ENCODE measurements around the gene RNASE13. TPM values are rescaled to one million over a fixed set of nuclear protein-coding genes. Genes with fewer than 3 reads are reported as not detected.

RNASE13 gene
- total RNA-seq, 1 experiment from 2014 or later: not detected

- Mint-ChIP-seq H3K27ac (no peak overlapping the region), H3K9me3 (no peaks in the 10 kb centered on the region), H3K4me1 (peaks cover 2% of the 10 kb centered on the region), H3K4me3 (no peak overlapping the region), H3K36me3 (peaks cover 76% of the 10 kb centered on the region), H3K27me3 (ENCODE audit: low read depth) (no peaks in the 10 kb centered on the region)
- ChIA-PET CTCF (interaction anchor here (2.5 kb wide), 1 partner anchor 12 kb away, joined by 9 read pairs; no protein-coding TSS in a partner anchor), POLR2A (no interaction called here)
- TF ChIP-seq IRF2 (CRISPR knock-in tag; IDR thresholded peaks at IDR 0.05; ENCODE audit: borderline replicate concordance, low read depth): no peak
- TF ChIP-seq FOXP1 (CRISPR knock-in tag; IDR thresholded peaks at IDR 0.05; ENCODE audit: borderline replicate concordance): no peak
- TF ChIP-seq ESRRA (CRISPR knock-in tag; IDR thresholded peaks at IDR 0.05; ENCODE audit: borderline replicate concordance): no peak
- no peak for TF ChIP-seq SP1 (CRISPR knock-in tag; conservative IDR thresholded peaks at IDR 0.05)
- no peak for TF ChIP-seq TEAD4 (CRISPR knock-in tag; IDR thresholded peaks at IDR 0.05)
- no peak for TF ChIP-seq FOXJ3 (CRISPR knock-in tag; IDR thresholded peaks at IDR 0.05; ENCODE audit: borderline replicate concordance)
- no peak for TF ChIP-seq KAT7 (CRISPR knock-in tag; IDR thresholded peaks at IDR 0.05; ENCODE audit: borderline replicate concordance)
- TF ChIP-seq, protein P1, sequence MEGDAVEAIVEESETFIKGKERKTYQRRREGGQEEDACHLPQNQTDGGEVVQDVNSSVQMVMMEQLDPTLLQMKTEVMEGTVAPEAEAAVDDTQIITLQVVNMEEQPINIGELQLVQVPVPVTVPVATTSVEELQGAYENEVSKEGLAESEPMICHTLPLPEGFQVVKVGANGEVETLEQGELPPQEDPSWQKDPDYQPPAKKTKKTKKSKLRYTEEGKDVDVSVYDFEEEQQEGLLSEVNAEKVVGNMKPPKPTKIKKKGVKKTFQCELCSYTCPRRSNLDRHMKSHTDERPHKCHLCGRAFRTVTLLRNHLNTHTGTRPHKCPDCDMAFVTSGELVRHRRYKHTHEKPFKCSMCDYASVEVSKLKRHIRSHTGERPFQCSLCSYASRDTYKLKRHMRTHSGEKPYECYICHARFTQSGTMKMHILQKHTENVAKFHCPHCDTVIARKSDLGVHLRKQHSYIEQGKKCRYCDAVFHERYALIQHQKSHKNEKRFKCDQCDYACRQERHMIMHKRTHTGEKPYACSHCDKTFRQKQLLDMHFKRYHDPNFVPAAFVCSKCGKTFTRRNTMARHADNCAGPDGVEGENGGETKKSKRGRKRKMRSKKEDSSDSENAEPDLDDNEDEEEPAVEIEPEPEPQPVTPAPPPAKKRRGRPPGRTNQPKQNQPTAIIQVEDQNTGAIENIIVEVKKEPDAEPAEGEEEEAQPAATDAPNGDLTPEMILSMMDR (IDR thresholded peaks at IDR 0.05): no peak
- no peak for TF ChIP-seq ELF4 (CRISPR knock-in tag; IDR thresholded peaks at IDR 0.05; ENCODE audit: low read depth)
- TF ChIP-seq CBFB (CRISPR knock-in tag; IDR thresholded peaks at IDR 0.05; ENCODE audit: low read depth): no peak
- no peak for ATAC-seq
- no peak for DNase-seq (ENCODE audit: low spot score)
These were observed 43.7 kb upstream of the RNASE13 start for GRCh38 chr14:21078287-21078686.

DNA sequence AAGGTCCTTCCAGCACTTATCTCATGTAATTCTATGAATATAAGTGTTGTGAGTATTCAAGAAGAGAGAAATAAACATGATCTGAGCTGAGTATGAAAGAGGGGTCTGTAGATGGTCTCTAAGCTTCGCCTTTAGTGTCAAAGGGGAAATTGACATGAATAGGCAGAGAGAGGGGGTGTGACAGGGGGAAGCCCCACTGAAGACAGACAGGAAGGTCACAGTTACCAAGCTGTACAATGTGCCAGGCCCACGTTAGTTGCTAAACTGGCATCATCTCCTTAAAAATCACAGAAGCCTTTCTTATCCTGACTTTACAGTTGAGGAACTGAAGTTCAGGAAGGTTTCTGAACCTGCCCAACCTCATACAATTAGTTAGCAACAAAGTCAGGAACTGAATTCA is 43.1 kb upstream of the RNASE13 start:
- Mint-ChIP-seq H3K27me3 (ENCODE audit: low read depth) (no peaks in the 10 kb centered on the region), H3K36me3 (peaks cover 72% of the 10 kb centered on the region), H3K27ac (no peak overlapping the region), H3K4me3 (no peak overlapping the region), H3K4me1 (peaks cover 5% of the 10 kb centered on the region), H3K9me3 (no peaks in the 10 kb centered on the region)
- POLR2A ChIA-PET: interaction anchor here (1.2 kb wide), 1 partner anchor 10 kb away, joined by 3 read pairs; no protein-coding TSS in a partner anchor
- DNase-seq (ENCODE audit: low spot score) (no peak), ATAC-seq (no peak)
- CTCF ChIA-PET: interaction anchor here (1.1 to 2.5 kb wide), 2 partner anchors 13 to 27 kb away, joined by 3 to 9 read pairs; no protein-coding TSS in a partner anchor
- no peak for TF ChIP-seq ZNF121 (CRISPR knock-in tag; IDR thresholded peaks at IDR 0.05)
- TF ChIP-seq, protein P2, sequence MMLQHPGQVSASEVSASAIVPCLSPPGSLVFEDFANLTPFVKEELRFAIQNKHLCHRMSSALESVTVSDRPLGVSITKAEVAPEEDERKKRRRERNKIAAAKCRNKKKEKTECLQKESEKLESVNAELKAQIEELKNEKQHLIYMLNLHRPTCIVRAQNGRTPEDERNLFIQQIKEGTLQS (CRISPR knock-in tag; conservative IDR thresholded peaks at IDR 0.05): no peak
- no peak for TF ChIP-seq RORB (CRISPR knock-in tag; IDR thresholded peaks at IDR 0.05)
- no peak for TF ChIP-seq USF1 (CRISPR knock-in tag; IDR thresholded peaks at IDR 0.05)
- TF ChIP-seq ZNF416 (CRISPR knock-in tag; IDR thresholded peaks at IDR 0.05): no peak
- TF ChIP-seq ZMAT4 (CRISPR knock-in tag; IDR thresholded peaks at IDR 0.05): no peak
- no peak for TF ChIP-seq PREB (CRISPR knock-in tag; IDR thresholded peaks at IDR 0.05; ENCODE audit: borderline replicate concordance)
- TF ChIP-seq, protein P3, sequence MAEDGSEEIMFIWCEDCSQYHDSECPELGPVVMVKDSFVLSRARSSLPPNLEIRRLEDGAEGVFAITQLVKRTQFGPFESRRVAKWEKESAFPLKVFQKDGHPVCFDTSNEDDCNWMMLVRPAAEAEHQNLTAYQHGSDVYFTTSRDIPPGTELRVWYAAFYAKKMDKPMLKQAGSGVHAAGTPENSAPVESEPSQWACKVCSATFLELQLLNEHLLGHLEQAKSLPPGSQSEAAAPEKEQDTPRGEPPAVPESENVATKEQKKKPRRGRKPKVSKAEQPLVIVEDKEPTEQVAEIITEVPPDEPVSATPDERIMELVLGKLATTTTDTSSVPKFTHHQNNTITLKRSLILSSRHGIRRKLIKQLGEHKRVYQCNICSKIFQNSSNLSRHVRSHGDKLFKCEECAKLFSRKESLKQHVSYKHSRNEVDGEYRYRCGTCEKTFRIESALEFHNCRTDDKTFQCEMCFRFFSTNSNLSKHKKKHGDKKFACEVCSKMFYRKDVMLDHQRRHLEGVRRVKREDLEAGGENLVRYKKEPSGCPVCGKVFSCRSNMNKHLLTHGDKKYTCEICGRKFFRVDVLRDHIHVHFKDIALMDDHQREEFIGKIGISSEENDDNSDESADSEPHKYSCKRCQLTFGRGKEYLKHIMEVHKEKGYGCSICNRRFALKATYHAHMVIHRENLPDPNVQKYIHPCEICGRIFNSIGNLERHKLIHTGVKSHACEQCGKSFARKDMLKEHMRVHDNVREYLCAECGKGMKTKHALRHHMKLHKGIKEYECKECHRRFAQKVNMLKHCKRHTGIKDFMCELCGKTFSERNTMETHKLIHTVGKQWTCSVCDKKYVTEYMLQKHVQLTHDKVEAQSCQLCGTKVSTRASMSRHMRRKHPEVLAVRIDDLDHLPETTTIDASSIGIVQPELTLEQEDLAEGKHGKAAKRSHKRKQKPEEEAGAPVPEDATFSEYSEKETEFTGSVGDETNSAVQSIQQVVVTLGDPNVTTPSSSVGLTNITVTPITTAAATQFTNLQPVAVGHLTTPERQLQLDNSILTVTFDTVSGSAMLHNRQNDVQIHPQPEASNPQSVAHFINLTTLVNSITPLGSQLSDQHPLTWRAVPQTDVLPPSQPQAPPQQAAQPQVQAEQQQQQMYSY (CRISPR knock-in tag; IDR thresholded peaks at IDR 0.05): no peak
- no peak for TF ChIP-seq NR1H2 (CRISPR knock-in tag; IDR thresholded peaks at IDR 0.05)
- TF ChIP-seq, protein P1 (IDR thresholded peaks at IDR 0.05): no peak
- TF ChIP-seq KAT7 (CRISPR knock-in tag; IDR thresholded peaks at IDR 0.05; ENCODE audit: borderline replicate concordance): no peak
- TF ChIP-seq ZSCAN18 (CRISPR knock-in tag; IDR thresholded peaks at IDR 0.05): no peak
- TF ChIP-seq ZNF219 (CRISPR knock-in tag; IDR thresholded peaks at IDR 0.05; ENCODE audit: borderline replicate concordance): no peak
- TF ChIP-seq, protein P4, sequence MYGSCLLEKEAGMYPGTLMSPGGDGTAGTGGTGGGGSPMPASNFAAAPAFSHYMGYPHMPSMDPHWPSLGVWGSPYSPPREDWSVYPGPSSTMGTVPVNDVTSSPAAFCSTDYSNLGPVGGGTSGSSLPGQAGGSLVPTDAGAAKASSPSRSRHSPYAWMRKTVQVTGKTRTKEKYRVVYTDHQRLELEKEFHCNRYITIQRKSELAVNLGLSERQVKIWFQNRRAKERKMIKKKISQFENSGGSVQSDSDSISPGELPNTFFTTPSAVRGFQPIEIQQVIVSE (CRISPR knock-in tag; IDR thresholded peaks at IDR 0.05; ENCODE audit: borderline replicate concordance): no peak
